Hepatocyte (in vitro differentiated cells): ENCODE results near the gene GPR39. TPM values are rescaled to one million over a fixed set of nuclear protein-coding genes. Genes with fewer than 3 reads are reported as not detected.

Experiments used
- DNase-seq: peaks from one replicate; pipeline ENCODE4 v3.0.0-alpha.2; 2016; ENCODE audit warnings: low spot score
- H2AFZ ChIP-seq: fragments of 200-600 bp; sonication (generic); 2 replicates; pipeline ENCODE4 v1.6.0; 2016; ENCODE audit warnings: antibody characterized with exemption, mild to moderate bottlenecking
- H3K27ac ChIP-seq: fragments of 200-600 bp; sonication (generic); 2 replicates; pipeline ENCODE4 v1.5.1; 2016; ENCODE audit warnings: mild to moderate bottlenecking
- H3K27me3 ChIP-seq: fragments of 200-600 bp; sonication (generic); 2 replicates; pipeline ENCODE4 v1.6.1; 2016
- H3K36me3 ChIP-seq: fragments of 200-600 bp; sonication (generic); replicated peaks from 2 replicates; pipeline ENCODE4 v1.5.1; 2016; ENCODE audit warnings: low read depth; ENCODE audit not compliant: insufficient read depth
- H3K4me1 ChIP-seq: fragments of 200-600 bp; sonication (generic); 2 replicates; pipeline ENCODE4 v1.5.1; 2016; ENCODE audit warnings: mild to moderate bottlenecking, moderate library complexity; ENCODE audit not compliant: insufficient read depth
- H3K4me2 ChIP-seq: fragments of 200-600 bp; sonication (generic); 2 replicates; pipeline ENCODE4 v1.6.0; 2016
- H3K4me3 ChIP-seq: fragments of 200-600 bp; sonication (generic); 2 replicates; pipeline ENCODE4 v1.5.1; 2016; ENCODE audit warnings: mild to moderate bottlenecking
- H3K79me2 ChIP-seq: fragments of 200-600 bp; sonication (generic); 2 replicates; pipeline ENCODE4 v1.6.0; 2017; ENCODE audit warnings: mild to moderate bottlenecking
- H3K9me2 ChIP-seq: fragments of 200-600 bp; sonication (generic); replicated peaks from 2 replicates; pipeline ENCODE4 v1.6.0; 2017; ENCODE audit warnings: mild to moderate bottlenecking; ENCODE audit not compliant: insufficient read depth
- H3K9me3 ChIP-seq: fragments of 200-600 bp; sonication (generic); 2 replicates; pipeline ENCODE4 v1.5.1; 2016; ENCODE audit warnings: low read depth, mild to moderate bottlenecking
- H4K20me1 ChIP-seq: fragments of 200-600 bp; sonication (generic); 2 replicates; pipeline ENCODE4 v1.6.0; 2016; ENCODE audit warnings: mild to moderate bottlenecking; ENCODE audit not compliant: insufficient read depth, poor library complexity, severe bottlenecking
- EZH2 ChIP-seq: fragments of 200-600 bp; sonication (generic); IDR thresholded peaks from 2 replicates; pipeline ENCODE4 v1.6.1; 2016; ENCODE audit warnings: antibody characterized with exemption, mild to moderate bottlenecking, borderline replicate concordance
- EZH2phosphoT487 ChIP-seq: fragments of 200-600 bp; sonication (generic); IDR thresholded peaks from one replicate; pipeline ENCODE4 v1.6.1; 2018; ENCODE audit warnings: antibody characterized with exemption, mild to moderate bottlenecking, low read depth, moderate library complexity; ENCODE audit not compliant: unreplicated experiment, severe bottlenecking
- WGBS: methylation state at CpG from one replicate; pipeline ENCODE4 v1.1.6; 2016; ENCODE audit warnings: low lambda C conversion rate; ENCODE audit errors: missing lambda C conversion rate; 5-methylcytosine and 5-hydroxymethylcytosine counted together
- polyA plus RNA-seq: library from polyadenylated mRNA; unstranded; fragments of >200 nt; fragmentation: Nextera tagmentation; extraction: Ambion mirVana; gene quantifications from 2 replicates; pipeline ENCODE4 v1.2.1, GENCODE V29; 2016
- total RNA-seq: library from RNA; depleted of rRNA; stranded (reverse); fragments of >200 nt; gene quantifications from 2 replicates; pipeline ENCODE4 v1.2.3, GENCODE V29; 2014
- TF ChIP-seq, protein P1 (sequence below): fragments of 200-600 bp; sonication (generic); IDR thresholded peaks from 2 replicates; pipeline ENCODE4 v1.5.1; 2016; ENCODE audit warnings: antibody characterized with exemption, mild to moderate bottlenecking; ENCODE audit not compliant: poor library complexity

The GPR39 gene
- total and polyA plus RNA-seq, 2 experiments from 2014 or later = 11.1 to 14.5 TPM

DNA sequence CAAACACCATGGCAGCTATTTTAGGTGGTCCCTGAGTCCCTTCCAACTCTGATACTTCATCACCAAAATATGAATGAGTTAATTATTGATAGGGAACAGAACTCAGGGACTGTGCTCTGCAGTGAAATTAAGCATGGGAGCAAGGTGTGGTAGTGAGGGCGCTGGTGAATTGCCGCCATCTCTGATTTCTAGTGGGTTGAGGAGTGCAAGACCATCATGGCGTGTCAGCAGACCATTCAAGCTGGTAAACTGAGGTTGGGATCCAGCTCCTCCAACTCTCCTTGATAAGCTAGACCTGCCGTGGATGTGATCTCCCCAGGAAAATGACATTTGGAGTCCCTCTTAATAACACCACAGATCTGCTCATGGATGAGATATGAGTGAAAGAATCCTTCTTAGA is 183.0 kb downstream of the GPR39 start:
- Histone ChIP-seq H3K9me2 (no peaks in the 10 kb centered on the region), H3K27me3 (no peaks in the 10 kb centered on the region), H3K4me1 (no peaks in the 10 kb centered on the region), H3K9me3 (no peaks in the 10 kb centered on the region), H3K79me2 (peaks cover 7% of the 10 kb centered on the region), H4K20me1 (no peaks in the 10 kb centered on the region), H3K36me3 (no peaks in the 10 kb centered on the region), H3K4me2 (no peak overlapping the region), H3K27ac (no peak overlapping the region), H2AFZ (no peak overlapping the region), H3K4me3 (no peak overlapping the region)
- TF ChIP-seq, protein P1, sequence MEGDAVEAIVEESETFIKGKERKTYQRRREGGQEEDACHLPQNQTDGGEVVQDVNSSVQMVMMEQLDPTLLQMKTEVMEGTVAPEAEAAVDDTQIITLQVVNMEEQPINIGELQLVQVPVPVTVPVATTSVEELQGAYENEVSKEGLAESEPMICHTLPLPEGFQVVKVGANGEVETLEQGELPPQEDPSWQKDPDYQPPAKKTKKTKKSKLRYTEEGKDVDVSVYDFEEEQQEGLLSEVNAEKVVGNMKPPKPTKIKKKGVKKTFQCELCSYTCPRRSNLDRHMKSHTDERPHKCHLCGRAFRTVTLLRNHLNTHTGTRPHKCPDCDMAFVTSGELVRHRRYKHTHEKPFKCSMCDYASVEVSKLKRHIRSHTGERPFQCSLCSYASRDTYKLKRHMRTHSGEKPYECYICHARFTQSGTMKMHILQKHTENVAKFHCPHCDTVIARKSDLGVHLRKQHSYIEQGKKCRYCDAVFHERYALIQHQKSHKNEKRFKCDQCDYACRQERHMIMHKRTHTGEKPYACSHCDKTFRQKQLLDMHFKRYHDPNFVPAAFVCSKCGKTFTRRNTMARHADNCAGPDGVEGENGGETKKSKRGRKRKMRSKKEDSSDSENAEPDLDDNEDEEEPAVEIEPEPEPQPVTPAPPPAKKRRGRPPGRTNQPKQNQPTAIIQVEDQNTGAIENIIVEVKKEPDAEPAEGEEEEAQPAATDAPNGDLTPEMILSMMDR = no peak
- TF ChIP-seq EZH2phosphoT487 (no peak), EZH2 (no peak)
- 93% methylated on average over 4 of the region's 4 CpGs for WGBS
- no peak for DNase-seq

DNA sequence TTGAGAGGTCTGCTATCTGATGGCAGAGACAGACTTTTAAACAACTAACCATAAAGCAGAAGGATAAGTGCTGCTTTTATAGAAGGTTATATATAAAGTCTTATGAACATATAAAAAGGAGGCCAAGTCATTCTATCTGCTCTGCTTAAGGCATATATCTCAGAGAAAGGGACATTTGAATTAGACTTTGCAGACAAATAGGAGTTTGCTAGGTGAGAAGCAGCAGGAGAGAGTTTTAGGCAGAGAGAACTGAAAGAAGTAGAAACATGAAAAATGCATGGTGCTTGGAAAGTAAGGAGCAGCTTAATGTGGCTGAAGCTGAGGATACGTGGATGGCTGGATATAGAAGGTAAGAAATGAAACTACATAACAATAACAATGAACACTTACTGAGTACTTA is 188.0 kb downstream of the GPR39 start:
- no peak overlapping the region for H3K4me3 ChIP-seq
- H3K36me3 ChIP-seq = no peaks in the 10 kb centered on the region
- no peaks in the 10 kb centered on the region for H3K4me1 ChIP-seq
- H3K9me3 ChIP-seq = no peaks in the 10 kb centered on the region
- no peaks in the 10 kb centered on the region for H3K79me2 ChIP-seq
- H3K27ac ChIP-seq = no peak overlapping the region
- H4K20me1 ChIP-seq = no peaks in the 10 kb centered on the region
- no peaks in the 10 kb centered on the region for H3K27me3 ChIP-seq
- WGBS = 88% methylated on average over 1 of the region's 1 CpG
- no peaks in the 10 kb centered on the region for H3K9me2 ChIP-seq
- H2AFZ ChIP-seq = no peak overlapping the region
- no peak for DNase-seq
- no peak overlapping the region for H3K4me2 ChIP-seq
- TF ChIP-seq EZH2phosphoT487 (no peak), EZH2 (no peak)
- TF ChIP-seq, protein P1 = no peak

DNA sequence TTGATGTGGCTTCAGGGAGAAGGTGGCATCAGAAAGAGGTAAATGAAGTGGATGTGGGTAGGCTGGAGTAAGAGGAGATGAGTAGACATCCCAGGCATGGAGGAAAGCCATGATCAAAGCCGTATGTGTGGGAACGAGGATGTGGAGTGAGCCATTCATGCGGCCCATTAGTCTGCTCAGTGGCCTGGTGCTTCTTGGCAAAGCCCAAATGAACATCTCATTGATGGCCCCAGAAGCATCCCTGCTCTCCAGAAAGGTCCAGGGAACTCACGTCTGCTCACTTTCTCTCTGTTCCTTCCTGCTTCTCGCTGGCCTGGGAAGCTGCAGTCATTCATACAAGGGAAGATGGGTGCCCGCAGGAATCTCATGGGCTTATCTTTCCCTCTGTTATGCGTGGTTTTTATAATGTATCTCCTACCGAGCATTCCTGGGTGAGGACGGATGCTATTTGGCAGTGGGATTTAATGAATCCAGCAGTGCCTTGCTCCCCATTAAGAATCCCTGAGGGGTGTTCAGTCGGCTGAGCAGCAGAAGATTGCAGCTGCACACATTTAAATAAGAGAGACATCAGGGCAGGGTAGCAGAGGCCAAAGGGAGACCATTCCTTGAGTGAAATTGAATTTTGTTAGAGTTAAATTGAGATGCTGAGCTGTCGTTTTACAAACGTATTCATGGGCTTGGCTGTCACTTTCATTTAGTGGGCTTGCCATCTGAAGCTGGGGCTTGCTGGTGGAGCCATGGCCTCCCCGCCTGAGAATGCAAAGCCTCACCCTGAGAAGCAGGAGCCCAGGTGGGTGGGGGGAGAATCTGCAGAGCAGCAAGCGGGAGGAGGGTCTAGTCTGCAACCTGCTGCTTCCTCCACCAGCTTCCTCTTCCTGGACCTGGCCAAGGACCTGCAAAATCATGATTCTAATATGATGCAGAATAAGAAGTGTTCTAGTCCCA is 188.9 kb downstream of the GPR39 start:
- H3K4me2 ChIP-seq = no peak overlapping the region

More for the DNA sequence above, 188.9 kb downstream of the GPR39 start:
- DNase-seq = no peak
- Histone ChIP-seq H3K9me2 (no peaks in the 10 kb centered on the region), H3K4me1 (no peaks in the 10 kb centered on the region), H3K36me3 (no peaks in the 10 kb centered on the region), H3K27ac (no peak overlapping the region), H4K20me1 (no peaks in the 10 kb centered on the region), H3K79me2 (no peaks in the 10 kb centered on the region), H3K4me3 (no peak overlapping the region), H3K9me3 (no peaks in the 10 kb centered on the region), H2AFZ (no peak overlapping the region), H3K27me3 (no peaks in the 10 kb centered on the region)
- 83% methylated on average over 14 of the region's 14 CpGs for WGBS
- TF ChIP-seq, protein P1 = no peak
- TF ChIP-seq EZH2 = no peak
- TF ChIP-seq EZH2phosphoT487 = no peak
